T-helper 1 cell treated with Interleukin-12 subunit alpha and Interleukin-12 subunit beta and Interleukin-4 antibody, amounts not matched to agents 30 μg/mL and 1 μg/mL, for 36 hours (primary cell): Measurements from ENCODE around the gene AFAP1L2.
"Not testable (repeated sequence)": the region's sequence is repeated elsewhere in the genome, so short reads cannot be mapped to it uniquely, and the experiment has no call there.

ENCODE experiments used
- H3K27ac Mint-ChIP-seq: one replicate; pipeline ENCODE4 v1.8.0; 2021; ENCODE audit warnings: mild to moderate bottlenecking, mixed read lengths
- H3K27me3 Mint-ChIP-seq: one replicate; pipeline ENCODE4 v1.8.0; 2021; ENCODE audit warnings: low read depth, mixed read lengths
- H3K36me3 Mint-ChIP-seq: one replicate; pipeline ENCODE4 v1.8.0; 2021; ENCODE audit warnings: low read depth, mixed read lengths
- H3K4me1 Mint-ChIP-seq: one replicate; pipeline ENCODE4 v1.8.0; 2021; ENCODE audit warnings: low read depth, mixed read lengths
- H3K4me3 Mint-ChIP-seq: one replicate; pipeline ENCODE4 v1.8.0; 2021; ENCODE audit warnings: mild to moderate bottlenecking, moderate library complexity, mixed read lengths
- H3K9me3 Mint-ChIP-seq: one replicate; pipeline ENCODE4 v1.8.0; 2021; ENCODE audit warnings: mixed read lengths

Gene AFAP1L2

DNA sequence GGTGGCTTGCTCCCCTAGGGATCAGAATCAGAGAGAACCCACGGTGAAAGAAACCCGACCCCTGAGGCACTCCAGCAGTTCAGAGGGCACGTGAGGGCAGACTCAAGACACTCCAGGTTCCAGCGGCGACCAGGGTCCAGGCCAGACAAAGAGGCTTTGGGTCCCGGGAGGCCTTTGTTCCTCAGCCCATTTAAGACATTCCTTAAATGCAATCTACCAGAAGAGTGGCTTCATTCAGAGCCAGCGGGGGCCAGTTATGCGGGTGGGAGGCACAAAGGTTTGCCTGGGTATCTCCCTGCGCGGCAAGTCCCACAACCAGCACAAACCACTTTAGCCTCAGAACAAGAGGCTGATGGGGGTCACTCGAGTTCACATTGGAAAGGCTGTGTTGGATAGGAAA is 53.6 kb downstream of the AFAP1L2 start:
- Mint-ChIP-seq H3K4me1 (no peaks in the 10 kb centered on the region), H3K4me3 (no peak overlapping the region)

DNA sequence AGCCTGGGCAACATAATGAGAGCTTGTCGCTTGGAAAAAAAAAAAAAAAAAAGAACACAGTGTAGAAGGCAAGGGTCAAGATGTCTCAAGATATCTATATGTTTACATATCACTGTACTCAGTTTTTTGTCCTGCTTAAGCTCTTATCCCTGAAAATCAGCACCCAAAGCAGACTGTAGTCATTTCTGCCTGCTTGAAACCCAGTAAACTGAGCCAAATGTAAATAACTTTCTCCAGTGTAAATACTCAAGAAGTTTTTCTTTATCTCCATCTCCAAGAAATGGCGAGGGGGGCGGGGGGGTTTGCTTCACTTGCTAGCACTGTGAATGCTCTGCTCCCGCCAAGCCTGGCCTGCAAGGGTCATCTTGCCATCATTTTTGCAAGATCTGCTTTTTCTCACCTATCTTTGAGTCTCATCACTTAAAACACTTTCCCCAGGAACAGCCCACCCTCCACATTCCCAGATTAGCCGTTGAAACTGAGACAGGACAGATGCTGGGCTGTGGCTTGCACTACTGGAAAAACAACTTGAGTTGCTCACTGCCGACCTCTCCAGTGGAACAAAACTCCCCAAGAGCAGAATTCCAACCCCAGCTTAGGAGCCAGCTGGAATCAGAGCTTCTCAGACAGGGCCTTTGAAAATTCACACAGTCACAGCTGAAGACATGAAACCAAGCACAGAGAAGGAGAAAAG is 54.6 kb downstream of the AFAP1L2 start:
- H3K4me3 Mint-ChIP-seq, result no peak overlapping the region
- no peaks in the 10 kb centered on the region for H3K27me3 Mint-ChIP-seq
- H3K27ac Mint-ChIP-seq, result no peak overlapping the region
- no peaks in the 10 kb centered on the region for H3K9me3 Mint-ChIP-seq
- no peaks in the 10 kb centered on the region for H3K4me1 Mint-ChIP-seq
- no peaks in the 10 kb centered on the region for H3K36me3 Mint-ChIP-seq

More for the DNA sequence above, 53.6 kb downstream of the AFAP1L2 start:
- Mint-ChIP-seq H3K27me3 (peaks cover 3% of the 10 kb centered on the region), H3K9me3 (no peaks in the 10 kb centered on the region), H3K27ac (no peak overlapping the region), H3K36me3 (no peaks in the 10 kb centered on the region)

DNA sequence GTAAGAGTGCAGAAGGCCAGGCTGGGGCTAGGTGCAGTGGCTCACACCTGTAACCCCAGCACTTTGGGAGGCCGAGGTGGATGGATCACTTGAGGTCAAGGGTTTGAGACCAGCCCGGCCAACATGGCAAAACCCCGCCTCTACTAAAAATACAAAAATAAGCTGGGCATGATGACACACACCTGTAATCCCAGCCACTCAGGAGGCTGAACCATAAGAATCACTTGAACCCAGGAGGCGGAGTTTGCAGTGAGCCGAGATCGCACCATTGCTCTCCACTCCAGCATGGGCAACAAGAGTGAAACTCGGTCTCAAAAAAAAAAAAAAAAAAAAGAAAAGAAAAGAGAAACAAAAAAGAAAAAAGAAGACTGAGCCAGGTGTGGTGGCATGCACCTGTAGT is 55.2 kb downstream of the AFAP1L2 start:
- not testable (repeated sequence) for H3K27me3 Mint-ChIP-seq, H3K4me1 Mint-ChIP-seq, H3K27ac Mint-ChIP-seq

DNA sequence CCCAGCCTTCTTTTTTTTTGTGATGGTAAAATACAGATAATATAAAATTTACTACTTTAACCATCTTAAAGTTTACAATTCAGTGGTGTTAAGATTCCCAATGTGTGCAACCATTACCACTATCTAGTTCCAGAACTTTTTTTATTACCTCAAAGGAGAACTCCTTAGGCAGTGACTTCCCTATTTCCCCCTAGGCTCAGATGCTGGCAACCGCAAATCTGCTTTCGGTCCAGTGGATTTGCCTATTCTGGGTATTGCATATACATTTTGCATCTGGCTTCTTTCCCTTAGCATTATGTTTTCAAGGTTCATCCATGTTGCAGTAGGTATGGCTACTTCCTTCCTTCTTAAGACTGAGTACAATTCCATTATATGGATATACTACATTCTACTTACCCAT is 56.5 kb downstream of the AFAP1L2 start:
- H3K36me3 Mint-ChIP-seq, result no peaks in the 10 kb centered on the region
- no peak overlapping the region for H3K4me3 Mint-ChIP-seq
- H3K27ac Mint-ChIP-seq, result no peak overlapping the region
- H3K27me3 Mint-ChIP-seq, result no peaks in the 10 kb centered on the region
- H3K9me3 Mint-ChIP-seq, result no peaks in the 10 kb centered on the region
- H3K4me1 Mint-ChIP-seq, result no peaks in the 10 kb centered on the region

More for the DNA sequence above, 55.2 kb downstream of the AFAP1L2 start:
- not testable (repeated sequence) for H3K9me3 Mint-ChIP-seq, H3K36me3 Mint-ChIP-seq, H3K4me3 Mint-ChIP-seq

DNA sequence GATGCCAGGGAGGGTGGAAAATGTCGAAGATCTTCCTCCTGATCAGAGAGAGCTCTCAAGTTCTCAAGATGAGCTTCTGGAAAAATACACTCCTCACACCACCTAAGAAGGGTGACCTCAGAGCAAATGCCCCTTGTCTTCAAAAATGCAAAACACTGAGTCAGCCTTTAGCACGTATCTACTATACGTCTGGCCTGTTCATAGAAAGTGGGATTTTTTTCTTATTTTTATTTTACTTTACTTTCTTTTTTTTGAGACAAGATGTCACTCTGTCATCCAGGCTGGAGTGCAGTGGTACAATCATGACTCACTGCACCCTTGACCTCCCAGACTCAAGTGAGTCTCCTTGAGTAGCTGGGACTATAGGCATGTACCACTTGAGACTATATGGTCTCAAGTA is 57.1 kb downstream of the AFAP1L2 start:
- Mint-ChIP-seq H3K4me3 (no peak overlapping the region), H3K4me1 (no peaks in the 10 kb centered on the region), H3K36me3 (no peaks in the 10 kb centered on the region), H3K9me3 (no peaks in the 10 kb centered on the region), H3K27ac (no peak overlapping the region), H3K27me3 (no peaks in the 10 kb centered on the region)

GRCh38 chr10:114346176-114347031 is 57.9 kb downstream of the AFAP1L2 start:
- no peak overlapping the region for H3K27ac Mint-ChIP-seq

GRCh38 chr10:114345701-114346100 is 58.6 kb downstream of the AFAP1L2 start:
- H3K27ac Mint-ChIP-seq, result no peak overlapping the region
- H3K4me3 Mint-ChIP-seq, result no peak overlapping the region
- H3K36me3 Mint-ChIP-seq, result no peaks in the 10 kb centered on the region
- H3K4me1 Mint-ChIP-seq, result no peaks in the 10 kb centered on the region
- no peaks in the 10 kb centered on the region for H3K9me3 Mint-ChIP-seq
- H3K27me3 Mint-ChIP-seq, result no peaks in the 10 kb centered on the region

More at GRCh38 chr10:114346176-114347031, 57.9 kb downstream of the AFAP1L2 start:
- Mint-ChIP-seq H3K27me3 (no peaks in the 10 kb centered on the region), H3K36me3 (no peaks in the 10 kb centered on the region), H3K4me1 (no peaks in the 10 kb centered on the region), H3K4me3 (no peak overlapping the region), H3K9me3 (no peaks in the 10 kb centered on the region)

DNA sequence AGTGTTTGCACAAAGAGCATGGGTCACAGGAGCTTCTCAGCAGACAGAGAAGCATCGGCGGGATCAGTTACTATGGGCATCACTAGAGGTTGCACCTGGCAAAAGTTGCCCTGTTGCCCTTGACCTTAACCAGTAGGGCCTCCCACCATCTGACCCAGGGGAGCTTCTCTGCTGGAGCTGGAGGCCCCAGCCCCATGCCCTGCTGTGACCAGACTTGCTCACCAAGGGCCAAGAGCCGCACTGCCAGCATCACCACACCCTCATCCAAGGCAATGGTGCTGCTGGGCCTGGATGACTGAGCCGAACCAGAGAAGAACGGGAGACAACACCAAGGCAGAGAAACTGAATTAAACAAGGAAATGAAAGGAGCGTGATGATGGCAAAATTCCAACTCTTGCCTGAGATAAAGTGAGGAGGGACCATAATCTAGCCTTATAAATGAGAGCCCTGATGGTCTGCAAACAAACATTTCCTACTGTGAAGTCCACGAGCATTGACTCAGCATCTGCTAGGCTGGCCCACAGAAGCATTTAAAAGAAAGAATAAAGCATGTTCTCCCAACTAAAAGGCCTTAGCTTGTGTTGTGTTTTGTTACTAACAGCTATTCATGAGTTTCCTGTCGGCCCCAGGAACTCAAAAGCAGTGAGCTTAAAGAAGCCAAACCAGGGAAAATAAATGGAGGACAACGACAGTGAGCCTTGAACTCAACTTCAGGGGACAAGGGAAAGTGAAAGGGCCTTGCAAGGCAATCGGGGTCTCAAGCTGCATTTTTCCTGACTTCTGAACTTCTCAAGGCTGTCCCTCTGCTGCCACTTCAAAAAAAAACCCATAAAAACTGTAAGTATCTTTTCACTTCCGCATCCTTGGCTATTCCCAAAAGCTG is 60.4 kb downstream of the AFAP1L2 start:
- H3K4me1 Mint-ChIP-seq, result no peaks in the 10 kb centered on the region
- H3K4me3 Mint-ChIP-seq, result no peak overlapping the region
- no peak overlapping the region for H3K27ac Mint-ChIP-seq
- H3K9me3 Mint-ChIP-seq, result no peaks in the 10 kb centered on the region
- H3K36me3 Mint-ChIP-seq, result no peaks in the 10 kb centered on the region
- H3K27me3 Mint-ChIP-seq, result no peaks in the 10 kb centered on the region

DNA sequence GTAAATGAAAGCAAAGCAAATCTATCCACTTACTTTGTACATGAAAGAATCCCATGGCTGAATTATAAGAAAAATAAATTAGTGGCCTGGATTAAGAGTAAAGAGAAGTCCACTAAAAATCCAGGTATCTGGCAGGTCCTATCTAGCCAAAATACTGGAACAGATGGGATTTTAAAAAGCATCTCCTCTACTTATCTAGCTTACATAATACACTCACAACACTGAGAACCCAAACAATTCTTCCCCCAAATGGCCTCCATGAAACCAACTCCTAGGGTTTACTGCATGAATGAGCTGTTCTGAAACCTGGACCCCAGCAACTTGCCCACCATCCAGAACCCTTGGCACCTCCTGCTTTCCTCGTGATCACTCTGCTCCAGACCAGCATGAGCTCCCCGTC is 61.3 kb downstream of the AFAP1L2 start:
- H3K27ac Mint-ChIP-seq, result no peak overlapping the region
- H3K4me1 Mint-ChIP-seq, result no peaks in the 10 kb centered on the region
- H3K36me3 Mint-ChIP-seq, result no peaks in the 10 kb centered on the region
- H3K9me3 Mint-ChIP-seq, result no peaks in the 10 kb centered on the region
- H3K4me3 Mint-ChIP-seq, result no peak overlapping the region
- H3K27me3 Mint-ChIP-seq, result no peaks in the 10 kb centered on the region

DNA sequence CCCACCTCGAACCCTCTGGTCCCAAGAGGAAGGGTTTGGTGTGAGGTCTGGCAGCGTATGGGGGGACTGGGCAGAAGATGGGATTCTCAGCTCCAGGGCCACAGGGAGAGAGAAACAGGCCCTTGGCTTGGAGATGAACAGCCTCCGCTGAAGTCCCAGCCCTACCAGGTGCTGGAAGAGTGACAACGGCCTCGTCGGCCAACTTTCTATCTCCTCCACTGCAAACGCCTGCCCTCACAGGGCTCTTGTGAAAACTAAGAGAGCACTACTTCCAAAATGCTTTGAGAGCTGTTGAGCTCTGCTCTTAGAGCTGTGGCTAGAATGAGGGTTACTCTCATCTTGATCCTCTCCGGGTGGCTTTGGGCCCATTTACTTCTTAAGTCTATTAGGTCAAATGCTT is 63.5 kb downstream of the AFAP1L2 start:
- Mint-ChIP-seq H3K4me1 (peaks cover 5% of the 10 kb centered on the region), H3K27ac (no peak overlapping the region), H3K27me3 (no peaks in the 10 kb centered on the region), H3K4me3 (no peak overlapping the region), H3K9me3 (no peaks in the 10 kb centered on the region), H3K36me3 (no peaks in the 10 kb centered on the region)

GRCh38 chr10:114337510-114338462 is 66.5 kb downstream of the AFAP1L2 start:
- no peak overlapping the region for H3K27ac Mint-ChIP-seq
- H3K4me3 Mint-ChIP-seq, result no peak overlapping the region

DNA sequence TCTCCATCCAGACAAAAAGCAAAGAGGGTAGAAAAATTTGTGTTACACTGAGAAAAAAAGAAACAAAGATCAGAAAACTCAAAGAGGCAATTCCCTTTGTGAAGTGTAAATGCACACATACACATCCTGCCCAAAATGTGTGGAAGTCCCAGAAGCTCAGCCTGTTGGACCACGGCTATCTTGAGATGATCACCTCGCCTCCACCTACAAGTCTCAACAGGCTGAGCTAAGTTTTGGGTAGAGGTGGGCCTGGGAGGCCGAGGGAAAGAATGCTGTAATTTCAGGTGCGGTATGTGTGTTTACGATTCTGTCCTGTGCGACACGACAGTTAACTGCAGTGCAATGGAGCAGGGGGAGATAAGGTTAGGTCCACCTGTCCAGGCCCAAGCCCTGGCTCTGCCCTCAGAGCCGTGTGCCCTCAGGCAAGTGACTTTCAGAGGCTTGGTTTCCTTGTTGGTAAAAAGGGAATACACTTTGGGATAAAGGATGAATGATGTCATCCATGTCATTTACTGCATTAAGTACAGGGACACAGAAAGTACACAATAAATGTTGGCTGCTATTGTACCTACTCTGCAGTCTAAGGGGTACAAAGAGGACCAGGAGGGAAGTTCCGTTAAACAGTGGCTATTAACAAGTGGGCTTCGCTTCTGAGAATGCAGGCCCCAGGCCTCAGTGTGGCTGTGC is 67.3 kb downstream of the AFAP1L2 start:
- Mint-ChIP-seq H3K4me3 (no peak overlapping the region), H3K9me3 (no peaks in the 10 kb centered on the region), H3K27ac (no peak overlapping the region), H3K36me3 (no peaks in the 10 kb centered on the region), H3K27me3 (no peaks in the 10 kb centered on the region), H3K4me1 (peaks cover 11% of the 10 kb centered on the region)

More at GRCh38 chr10:114337510-114338462, 66.5 kb downstream of the AFAP1L2 start:
- Mint-ChIP-seq H3K27me3 (no peaks in the 10 kb centered on the region), H3K36me3 (no peaks in the 10 kb centered on the region), H3K9me3 (no peaks in the 10 kb centered on the region), H3K4me1 (peaks cover 10% of the 10 kb centered on the region)

DNA sequence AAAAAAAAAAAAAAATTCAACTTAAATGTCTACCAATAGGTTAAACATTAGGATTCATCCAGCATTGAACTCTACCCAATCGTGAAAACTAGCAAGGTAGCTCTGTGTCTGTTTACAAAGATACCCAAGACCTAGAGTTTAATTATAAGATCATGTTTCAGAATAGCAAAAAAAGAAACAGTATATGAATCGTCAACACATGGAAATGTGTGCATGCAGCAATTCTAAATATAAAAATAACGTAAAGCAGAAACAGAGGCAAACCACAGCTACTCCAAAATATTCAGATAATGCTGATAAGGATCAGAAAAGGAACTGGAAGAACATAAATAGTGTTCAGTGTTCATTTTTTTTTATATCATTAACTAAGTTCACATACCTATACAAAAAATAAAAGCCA is 68.7 kb downstream of the AFAP1L2 start:
- Mint-ChIP-seq H3K36me3 (no peaks in the 10 kb centered on the region), H3K4me3 (no peak overlapping the region), H3K9me3 (no peaks in the 10 kb centered on the region), H3K27me3 (no peaks in the 10 kb centered on the region), H3K4me1 (peaks cover 11% of the 10 kb centered on the region), H3K27ac (no peak overlapping the region)
